ENCODE results near the gene LDLRAD2. TPM values are rescaled to one million over a fixed set of nuclear protein-coding genes. Genes with fewer than 3 reads are reported as not detected.

The LDLRAD2 gene
- total RNA-seq, 1 experiment from 2014 or later: 0.04 TPM

Other genes starting within 250 kb of the LDLRAD2 start
- gene RAP1GAP, start 142.9 kb upstream of the LDLRAD2 start, total RNA-seq (2014; rRNA removed; shearing (Covaris generic)): 5.2 and 8.4 TPM in 2 replicates
- gene USP48, start 29.1 kb upstream of the LDLRAD2 start, total RNA-seq (2014; rRNA removed; shearing (Covaris generic)): 51.4 and 60.9 TPM in 2 replicates
- gene HSPG2, start 125.0 kb downstream of the LDLRAD2 start, total RNA-seq (2014; rRNA removed; shearing (Covaris generic)): 82.3 and 84.0 TPM in 2 replicates
- gene CELA3B, start 164.8 kb downstream of the LDLRAD2 start, total RNA-seq (2014; rRNA removed; shearing (Covaris generic)): not detected in 2 replicates
- gene CELA3A, start 189.4 kb downstream of the LDLRAD2 start, total RNA-seq (2014; rRNA removed; shearing (Covaris generic)): 0.32 TPM in 1 of 2 replicates, not detected in the other
- 335 and 336 TPM in 2 replicates for gene CDC42, start 240.4 kb downstream of the LDLRAD2 start, total RNA-seq (2014; rRNA removed; shearing (Covaris generic))